Measurements from ENCODE around the gene OTX1. TPM values are rescaled to one million over a fixed set of nuclear protein-coding genes. Genes with fewer than 3 reads are reported as not detected.

The OTX1 gene
- total and polyA plus RNA-seq, 2 donors (not counting 1 experiment from before 2014, with no cell fraction given), result not detected

- TF ChIP-seq EZH2 (IDR thresholded peaks at IDR 0.05; ENCODE audit: borderline replicate concordance, insufficient read depth, low read depth, low read length, poor library complexity, severe bottlenecking), result peak; percentile 54
- TF ChIP-seq CTCF (IDR thresholded peaks at IDR 0.05), result no peak
- Histone ChIP-seq H3K4me3 (ENCODE audit: control extremely low read depth in 1 of 5, extremely low read depth in 1 of 5, insufficient read depth in 1 of 5, low read depth in 2 of 5, low read length in 4 of 5) (no peak overlapping the region), H3K9me3 (ENCODE audit: control extremely low read depth in 1 of 3, control insufficient read depth in 2 of 3, insufficient read depth in 1 of 3, low read length in 2 of 3) (peaks cover 5 to 47% (median 7%) of the 10 kb centered on the region in 3 donors), H3K36me3 (replicated peaks in 1 of 2; ENCODE audit: control extremely low read depth in 1 of 2, control insufficient read depth in 1 of 2, extremely low read depth in 1 of 2, insufficient read depth in 2 of 2, low read length in 1 of 2) (no peaks in the 10 kb centered on the region), H3K4me2 (replicated peaks; ENCODE audit: low read depth, low read length, poor library complexity, severe bottlenecking) (peak overlapping the region; percentile 84), H3K27me3 (replicated peaks in 1 of 4; ENCODE audit: control extremely low read depth in 1 of 4, control insufficient read depth in 3 of 4, insufficient read depth in 4 of 4, low read length in 3 of 4) (peaks cover 2 to 74% (median 66%) of the 10 kb centered on the region in 4 experiments), H3K27ac (ENCODE audit: low read length in 2 of 2) (no peak overlapping the region), H4K20me1 (ENCODE audit: control insufficient read depth, insufficient read depth, low read length, poor library complexity, severe bottlenecking) (no peaks in the 10 kb centered on the region), H3K79me2 (ENCODE audit: control insufficient read depth, insufficient read depth, low read length) (no peaks in the 10 kb centered on the region), H3K9ac (ENCODE audit: low read length) (no peak overlapping the region), H2AFZ (ENCODE audit: insufficient read depth, low read depth, low read length, poor library complexity, severe bottlenecking) (no peak overlapping the region), H3K4me1 (ENCODE audit: control insufficient read depth in 2 of 2, insufficient read depth in 2 of 2, low read length in 2 of 2) (peaks cover 47 to 53% of the 10 kb centered on the region in 2 donors)
- WGBS (ENCODE audit: insufficient coverage), result 5% methylated on average over 14 of the region's 39 CpGs
- H3K4me3 Mint-ChIP-seq, result peak overlapping the region; percentile 82
- peaks cover 2% of the 10 kb centered on the region for H3K9me3 Mint-ChIP-seq (ENCODE audit: insufficient read depth)
- ATAC-seq (ENCODE audit: low read depth), result no peak
- POLR2A ChIA-PET, result no interaction called here
- peak overlapping the region; percentile 46 for H3K27ac Mint-ChIP-seq
- intact Hi-C loops (cut with micrococcal nuclease), result no loop called here
- CTCF ChIA-PET, result no interaction called here
- peaks cover 43% of the 10 kb centered on the region for H3K4me1 Mint-ChIP-seq
- DNase-seq, result peak; percentile 47
- H3K27me3 Mint-ChIP-seq, result peaks cover 72% of the 10 kb centered on the region
Observed at GRCh38 chr2:63059793-63060471, 9.3 kb downstream of the OTX1 start.

- no peaks in the 10 kb centered on the region for H3K36me3 ChIP-seq (replicated peaks in 1 of 2; ENCODE audit: control extremely low read depth in 1 of 2, control insufficient read depth in 1 of 2, extremely low read depth in 1 of 2, insufficient read depth in 2 of 2, low read length in 1 of 2)
- H3K4me1 Mint-ChIP-seq, result peaks cover 37% of the 10 kb centered on the region
- H3K27ac ChIP-seq (ENCODE audit: low read length in 2 of 2), result no peak overlapping the region
- H3K4me3 ChIP-seq (ENCODE audit: control extremely low read depth in 1 of 5, extremely low read depth in 1 of 5, insufficient read depth in 1 of 5, low read depth in 2 of 5, low read length in 4 of 5), result no peak overlapping the region
- H3K27me3 ChIP-seq (replicated peaks in 1 of 4; ENCODE audit: control extremely low read depth in 1 of 4, control insufficient read depth in 3 of 4, insufficient read depth in 4 of 4, low read length in 3 of 4), result peaks cover 2 to 73% (median 60%) of the 10 kb centered on the region in 4 experiments
- WGBS (ENCODE audit: insufficient coverage), result no CpG with 5 or more reads among the region's 5 CpGs
- no peaks in the 10 kb centered on the region for H3K79me2 ChIP-seq (ENCODE audit: control insufficient read depth, insufficient read depth, low read length)
- H3K27ac Mint-ChIP-seq, result no peak overlapping the region
- H4K20me1 ChIP-seq (ENCODE audit: control insufficient read depth, insufficient read depth, low read length, poor library complexity, severe bottlenecking), result no peaks in the 10 kb centered on the region
- ChIA-PET CTCF (no interaction called here), POLR2A (no interaction called here)
- H3K4me3 Mint-ChIP-seq, result no peak overlapping the region
- no peak overlapping the region for H3K4me2 ChIP-seq (replicated peaks; ENCODE audit: low read depth, low read length, poor library complexity, severe bottlenecking)
- H2AFZ ChIP-seq (ENCODE audit: insufficient read depth, low read depth, low read length, poor library complexity, severe bottlenecking), result no peak overlapping the region
- TF ChIP-seq EZH2 (IDR thresholded peaks at IDR 0.05; ENCODE audit: borderline replicate concordance, insufficient read depth, low read depth, low read length, poor library complexity, severe bottlenecking) (peak; percentile 8), CTCF (IDR thresholded peaks at IDR 0.05) (no peak)
- DNase-seq (no peak), ATAC-seq (ENCODE audit: low read depth) (no peak)
- peaks cover 41 to 47% of the 10 kb centered on the region in 2 donors for H3K4me1 ChIP-seq (ENCODE audit: control insufficient read depth in 2 of 2, insufficient read depth in 2 of 2, low read length in 2 of 2)
- peaks cover 4 to 41% (median 5%) of the 10 kb centered on the region in 3 donors for H3K9me3 ChIP-seq (ENCODE audit: control extremely low read depth in 1 of 3, control insufficient read depth in 2 of 3, insufficient read depth in 1 of 3, low read length in 2 of 3)
- peaks cover 2% of the 10 kb centered on the region for H3K9me3 Mint-ChIP-seq (ENCODE audit: insufficient read depth)
- peaks cover 67% of the 10 kb centered on the region for H3K27me3 Mint-ChIP-seq
- intact Hi-C loops (cut with micrococcal nuclease), result no loop called here
- no peak overlapping the region for H3K9ac ChIP-seq (ENCODE audit: low read length)
Observed at GRCh38 chr2:63060472-63060991, 9.9 kb downstream of the OTX1 start.

Data from B cell (primary cell).